Heart left ventricle (tissue), 13 donors: ENCODE measurements around the gene CAMTA1.

Experiments used
- CTCF ChIP-seq, 12 donors: fragments of 200-600 bp; sonication (generic) in 4 of 12; IDR thresholded peaks; one replicate each; pipeline versions ENCODE4 v1.5.0 to v1.8.0; 2018 to 2022; ENCODE audit warnings: antibody characterized with exemption in 12 of 12, mild to moderate bottlenecking in 5 of 12
- POLR2A ChIP-seq, 2 donors: fragments of 450-650 bp; IDR thresholded peaks; one replicate each; pipeline ENCODE4 v1.6.1; 2017; ENCODE audit warnings: antibody characterized with exemption in 2 of 2, mild to moderate bottlenecking in 2 of 2, moderate library complexity in 2 of 2
- donor health status: ischemic (EF 13 %, LVEDD 7.1; RV severe dilation, severe dysfunction).
- donor health status: DM: no; HTN: yes; CAD: no.
- donor health status: DM: no; HTN: no; CAD: no.
- donor health status: ischemic (EF 25% LVEDD 6.9; RV normal size, moderate dysfunction).
- donor health status: ischemic (EF 25% LVEDD 5.7; RV mildly dilated, moderate dysfunction).
- donor health status: ischemic (EF 35%, LVEDD 5.7; RV mildly dilated, moderate dysfunction).
- donor health status: nonischemic (EF 11% LVEDD 7.7; RV severe dilation, severe dysfunction).
- donor health status: DM: yes; HTN: yes; CAD: no.
- donor health status: PGD.
- donor health status: ischemic (EF 29% LVEDD 5.4; RV normal size, mild dysfunction).
- donor health status: nonischemic (EF 23%, LVEDD 6.1; RV moderate dilation, normal function).

- TF ChIP-seq CTCF (IDR thresholded peaks at IDR 0.05): no peak
- TF ChIP-seq POLR2A (IDR thresholded peaks at IDR 0.05): no peak
Observed at GRCh38 chr1:7755448-7755847, 970.2 kb downstream of the CAMTA1 start.
